Measurements from ENCODE around the gene ACTRT1.

Gene ACTRT1

DNA sequence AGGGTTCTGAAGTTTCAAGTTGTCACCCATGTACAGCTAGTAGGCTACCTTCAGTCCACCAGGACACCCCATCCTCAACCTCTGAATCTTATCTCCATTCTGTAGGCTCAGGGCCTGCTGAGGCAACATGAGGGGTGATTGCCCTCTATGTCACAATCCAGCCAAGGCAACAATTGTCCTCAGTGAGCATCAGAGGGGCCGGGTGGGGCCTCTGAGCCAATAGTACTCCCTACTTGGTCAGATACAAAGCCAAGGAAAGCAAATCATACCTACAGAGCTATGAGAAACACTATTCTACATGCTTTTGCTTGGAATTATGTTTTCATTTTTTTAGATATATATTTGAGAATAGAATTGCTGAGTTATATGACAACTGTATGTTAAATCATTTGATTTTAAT, at the start of gene ACTRT1:
TSS of gene ACTRT1 (minus strand) at position 101 of the 400 bp plus-strand sequence. CDS start 197 bp downstream, outside the sequence.
- no peak for DNase-seq (ENCODE audit: extremely low read depth in 1 of 2, low read depth in 1 of 2)

DNA sequence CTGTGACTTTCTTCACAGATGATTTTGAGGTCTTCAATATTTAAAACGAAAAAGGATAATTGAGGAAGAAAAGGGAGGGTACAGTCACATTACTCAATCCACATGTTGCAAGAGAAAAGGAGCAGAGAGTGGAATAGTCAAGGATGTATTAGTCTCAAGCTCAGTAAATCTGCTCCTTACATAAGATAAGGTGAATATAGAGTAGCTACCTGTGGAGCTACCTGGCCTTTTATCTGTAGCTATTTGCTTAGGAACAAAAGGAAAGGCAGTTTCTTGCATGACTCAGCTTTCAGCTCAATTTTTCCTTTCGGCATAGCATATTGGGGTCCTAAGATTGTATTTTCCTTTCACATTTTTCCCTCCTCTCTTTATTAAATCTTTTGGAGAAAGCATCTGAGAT, 26.3 kb upstream of the ACTRT1 start:
- no peak for DNase-seq (ENCODE audit: extremely low read depth in 1 of 2, low read depth in 1 of 2)

DNA sequence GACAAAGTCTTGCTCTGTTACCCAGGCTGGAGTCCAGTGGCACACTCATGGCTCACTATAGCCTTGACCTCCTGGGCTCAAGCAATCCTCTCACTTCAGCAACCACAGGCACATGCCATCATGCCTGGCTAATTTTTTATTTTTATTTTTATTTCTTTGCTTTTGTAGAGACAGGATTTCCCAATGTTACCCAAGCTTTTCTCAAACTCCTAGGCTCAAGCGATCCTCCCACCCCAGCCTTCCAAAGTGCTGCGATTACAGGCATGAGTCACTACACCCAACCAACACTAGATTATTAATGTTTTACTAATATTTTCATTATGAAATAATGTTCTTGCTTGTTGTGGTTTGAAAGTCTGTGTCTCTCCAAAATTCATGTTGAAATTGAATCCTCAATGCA, 5.2 kb upstream of the ACTRT1 start:
- no peak for DNase-seq (ENCODE audit: extremely low read depth in 1 of 2, low read depth in 1 of 2)

DNA sequence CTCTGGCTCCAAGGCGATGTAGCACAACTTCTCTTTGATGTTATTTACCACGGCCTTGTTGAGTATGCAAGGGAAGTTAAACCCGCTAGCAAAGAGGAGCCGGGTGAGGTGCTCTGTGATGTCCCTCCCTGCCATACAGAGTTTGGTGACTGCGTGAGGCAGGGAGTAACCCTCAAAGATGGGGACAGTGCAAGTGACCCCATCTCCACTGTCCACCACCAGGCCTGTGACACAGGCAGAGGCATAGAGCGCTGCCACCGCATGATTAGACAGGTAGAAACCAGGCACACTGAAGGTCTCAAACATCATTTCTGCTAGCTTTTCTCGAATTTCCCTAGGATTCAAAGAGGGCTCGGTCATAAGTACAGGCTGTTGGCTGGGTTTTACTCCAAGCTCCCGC, 677 bp downstream of the ACTRT1 start:
- DNase-seq (ENCODE audit: extremely low read depth in 1 of 2, low read depth in 1 of 2): no peak

DNA sequence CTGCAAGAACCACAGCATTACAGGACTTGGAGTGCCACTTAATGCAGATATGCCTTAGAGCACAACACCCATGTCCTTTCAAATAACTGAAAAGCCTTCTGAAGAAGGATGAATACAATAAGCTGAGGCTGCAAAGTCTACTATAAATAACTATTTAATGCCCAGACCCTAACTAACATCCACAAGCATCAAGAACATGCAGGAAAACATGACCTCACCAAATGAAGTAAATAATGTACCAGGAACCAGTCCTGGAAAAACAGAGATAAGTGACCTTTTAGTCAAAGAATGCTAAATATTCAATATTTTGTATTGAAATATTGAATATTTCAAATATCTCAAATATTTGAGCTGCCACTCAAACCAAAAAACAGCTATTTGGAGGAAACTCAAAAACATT, 16.9 kb downstream of the ACTRT1 start:
- DNase-seq (ENCODE audit: extremely low read depth in 1 of 2, low read depth in 1 of 2): no peak

DNA sequence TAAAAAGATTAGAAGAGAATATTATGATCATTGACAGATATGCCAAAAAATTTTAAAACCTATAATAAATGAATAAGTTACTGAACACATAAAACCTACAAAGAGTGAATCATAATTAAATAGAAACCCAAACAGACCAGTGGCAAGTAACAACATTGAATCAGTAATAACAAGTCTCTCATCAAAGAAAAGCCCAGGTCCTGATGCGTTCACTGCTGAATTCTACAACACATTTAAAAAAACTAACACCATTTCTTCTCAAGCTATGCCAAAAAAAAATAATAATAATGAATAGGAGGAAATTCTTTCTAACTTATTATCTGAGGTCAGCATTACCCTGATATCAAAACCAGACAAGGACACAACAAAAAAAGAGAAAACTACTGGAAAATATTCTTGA, 30.6 kb downstream of the ACTRT1 start:
- DNase-seq (ENCODE audit: extremely low read depth in 1 of 2, low read depth in 1 of 2): no peak

DNA sequence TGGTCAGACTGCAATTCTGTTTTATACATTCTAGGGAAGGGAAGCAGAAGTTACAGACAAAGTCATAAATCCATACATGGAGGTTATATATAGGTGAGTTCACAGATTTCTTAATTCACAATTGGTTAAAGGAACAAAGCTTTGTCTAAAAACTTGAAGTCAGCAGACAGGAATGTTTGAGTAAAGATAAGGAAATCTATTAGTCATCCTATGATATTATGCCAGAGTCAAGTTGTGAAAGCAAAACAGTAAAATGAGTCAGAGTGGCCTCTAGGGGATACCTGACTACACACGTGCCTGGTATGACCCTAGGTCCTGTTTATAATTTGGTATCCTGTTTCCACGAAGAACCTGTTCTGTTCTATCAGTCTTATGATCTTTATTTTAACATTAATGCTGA, 31.5 kb downstream of the ACTRT1 start:
- no peak for DNase-seq (ENCODE audit: extremely low read depth in 1 of 2, low read depth in 1 of 2)

DNA sequence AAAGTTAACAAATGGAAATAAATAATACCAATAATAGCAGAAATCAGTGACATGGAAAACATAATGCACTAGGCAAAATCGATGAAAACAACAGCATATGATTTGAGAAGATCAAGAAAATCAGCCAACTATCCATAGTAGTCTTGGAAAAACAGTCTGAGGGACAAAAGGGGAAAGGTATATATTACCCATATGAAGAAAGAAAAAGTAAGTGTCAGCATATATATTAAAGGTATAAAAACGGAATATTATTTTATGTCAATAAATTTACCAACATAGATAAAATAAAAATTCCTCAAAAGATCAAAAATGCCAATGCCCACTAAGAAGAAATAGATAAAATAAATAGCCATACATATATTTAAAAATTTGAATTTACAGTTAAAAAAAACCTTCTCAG, 33.0 kb downstream of the ACTRT1 start:
- no peak for DNase-seq (ENCODE audit: extremely low read depth in 1 of 2, low read depth in 1 of 2)

DNA sequence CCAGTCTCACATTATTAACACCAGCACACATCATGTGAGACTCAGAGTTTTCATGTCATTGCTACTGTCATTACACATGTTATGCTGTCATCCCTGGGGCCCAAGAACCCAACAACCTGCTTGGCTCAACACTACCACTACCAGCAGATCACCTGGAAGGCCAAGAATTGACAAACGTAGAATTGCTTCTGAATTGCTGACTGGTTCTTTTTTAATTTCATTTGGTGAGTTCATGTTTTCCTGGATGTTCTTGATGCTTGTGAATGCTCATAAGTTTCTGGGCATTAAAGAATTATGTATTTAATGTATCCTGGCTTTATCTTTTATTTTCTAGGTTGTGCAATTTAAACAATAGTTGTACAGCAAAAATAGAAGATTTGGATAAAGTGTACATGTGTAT, 40.2 kb downstream of the ACTRT1 start:
- DNase-seq (ENCODE audit: extremely low read depth in 1 of 2, low read depth in 1 of 2): no peak

DNA sequence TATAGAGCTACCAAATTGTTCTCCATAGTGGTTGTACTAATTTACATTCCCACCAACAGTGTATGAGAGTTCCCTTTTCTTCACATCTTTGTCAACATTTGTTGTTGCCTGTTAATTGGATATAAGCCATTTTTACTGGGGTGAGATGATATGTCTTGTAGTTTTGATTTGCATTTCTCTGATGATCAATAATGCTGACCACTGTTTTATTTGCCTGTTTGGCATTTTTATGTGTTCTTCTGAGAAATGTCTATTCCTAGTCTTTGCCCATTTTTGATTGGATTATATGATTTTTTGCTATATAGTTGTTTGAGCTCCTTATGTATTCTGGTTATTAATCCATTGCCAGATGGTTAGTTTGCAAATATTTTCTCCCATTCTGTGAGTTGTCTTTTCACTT, 44.3 kb downstream of the ACTRT1 start:
- DNase-seq (ENCODE audit: extremely low read depth in 1 of 2, low read depth in 1 of 2): no peak
